ENCODE results near the gene ZBTB39.
"Not testable (repeated sequence)": the region's sequence is repeated elsewhere in the genome, so short reads cannot be mapped to it uniquely, and the experiment has no call there.

DNA sequence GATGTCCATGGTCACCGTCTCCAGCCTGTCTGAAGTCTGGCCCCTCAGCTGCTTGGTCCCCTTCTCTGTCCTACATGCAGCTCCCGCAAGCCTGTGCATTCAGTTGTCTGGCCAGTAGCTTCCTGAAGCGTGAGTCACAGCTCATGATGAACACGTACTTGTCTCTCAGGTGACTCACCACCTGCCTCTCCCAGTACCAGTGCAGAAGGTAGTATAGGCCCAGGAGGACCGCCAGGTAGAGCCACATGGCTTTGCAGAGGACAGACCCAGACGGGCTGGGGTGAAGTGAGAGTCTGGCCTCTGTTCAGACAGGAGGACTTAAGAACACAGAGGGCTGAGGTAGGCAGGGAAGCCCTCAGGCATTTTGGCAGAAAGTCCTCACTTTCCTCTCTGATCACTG is 20.6 kb downstream of the ZBTB39 start:
- TF ChIP-seq, protein P1, sequence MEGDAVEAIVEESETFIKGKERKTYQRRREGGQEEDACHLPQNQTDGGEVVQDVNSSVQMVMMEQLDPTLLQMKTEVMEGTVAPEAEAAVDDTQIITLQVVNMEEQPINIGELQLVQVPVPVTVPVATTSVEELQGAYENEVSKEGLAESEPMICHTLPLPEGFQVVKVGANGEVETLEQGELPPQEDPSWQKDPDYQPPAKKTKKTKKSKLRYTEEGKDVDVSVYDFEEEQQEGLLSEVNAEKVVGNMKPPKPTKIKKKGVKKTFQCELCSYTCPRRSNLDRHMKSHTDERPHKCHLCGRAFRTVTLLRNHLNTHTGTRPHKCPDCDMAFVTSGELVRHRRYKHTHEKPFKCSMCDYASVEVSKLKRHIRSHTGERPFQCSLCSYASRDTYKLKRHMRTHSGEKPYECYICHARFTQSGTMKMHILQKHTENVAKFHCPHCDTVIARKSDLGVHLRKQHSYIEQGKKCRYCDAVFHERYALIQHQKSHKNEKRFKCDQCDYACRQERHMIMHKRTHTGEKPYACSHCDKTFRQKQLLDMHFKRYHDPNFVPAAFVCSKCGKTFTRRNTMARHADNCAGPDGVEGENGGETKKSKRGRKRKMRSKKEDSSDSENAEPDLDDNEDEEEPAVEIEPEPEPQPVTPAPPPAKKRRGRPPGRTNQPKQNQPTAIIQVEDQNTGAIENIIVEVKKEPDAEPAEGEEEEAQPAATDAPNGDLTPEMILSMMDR (conservative IDR thresholded peaks at IDR 0.05; ENCODE audit: low read length): not testable (repeated sequence)
- TF ChIP-seq EZH2phosphoT487 (IDR thresholded peaks at IDR 0.05; ENCODE audit: borderline replicate concordance): not testable (repeated sequence)
